Iris pigment epithelial cell (primary cell): ENCODE measurements around the gene TMEM59.
"Not testable (repeated sequence)": the region's sequence is repeated elsewhere in the genome, so short reads cannot be mapped to it uniquely, and the experiment has no call there.

Experiments used
- DNase-seq: peaks from one replicate; pipeline ENCODE4 v3.0.0-alpha.2; 2011; ENCODE audit warnings: low read depth

Gene TMEM59

DNA sequence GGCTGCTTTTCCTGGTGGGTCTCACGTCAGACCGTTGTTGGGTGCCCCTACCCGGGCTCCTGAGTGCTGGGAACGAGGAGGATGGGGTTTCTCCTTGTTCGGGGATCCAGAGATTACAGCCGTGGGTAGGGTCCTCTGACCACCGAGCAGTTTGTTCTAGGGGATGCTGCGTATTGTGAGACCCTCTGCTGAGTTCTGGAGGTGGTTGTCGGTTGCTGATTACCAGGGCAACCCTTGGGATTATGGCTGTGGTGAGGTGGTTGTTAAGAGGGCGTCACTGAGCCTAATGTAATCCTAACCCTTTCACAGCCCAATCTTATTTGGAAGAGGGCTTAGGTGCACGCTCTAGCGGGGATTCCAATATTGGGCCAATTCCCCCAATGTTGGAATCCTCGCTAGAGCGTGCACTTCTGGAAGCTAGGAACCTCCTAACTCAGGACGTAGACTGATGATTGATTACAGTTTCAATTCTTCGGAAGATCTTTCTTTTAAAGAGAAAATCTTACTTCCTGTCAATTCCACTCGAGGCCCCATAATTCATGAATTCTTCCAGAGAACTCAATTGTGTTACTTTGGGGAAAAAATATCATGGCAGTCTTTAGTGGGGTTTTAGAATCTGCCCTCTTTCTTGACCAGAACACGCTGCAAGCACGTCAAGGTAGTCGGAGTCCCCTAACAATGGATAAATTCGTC, 887 bp upstream of the TMEM59 start:
- DNase-seq: peak; percentile 23

DNA sequence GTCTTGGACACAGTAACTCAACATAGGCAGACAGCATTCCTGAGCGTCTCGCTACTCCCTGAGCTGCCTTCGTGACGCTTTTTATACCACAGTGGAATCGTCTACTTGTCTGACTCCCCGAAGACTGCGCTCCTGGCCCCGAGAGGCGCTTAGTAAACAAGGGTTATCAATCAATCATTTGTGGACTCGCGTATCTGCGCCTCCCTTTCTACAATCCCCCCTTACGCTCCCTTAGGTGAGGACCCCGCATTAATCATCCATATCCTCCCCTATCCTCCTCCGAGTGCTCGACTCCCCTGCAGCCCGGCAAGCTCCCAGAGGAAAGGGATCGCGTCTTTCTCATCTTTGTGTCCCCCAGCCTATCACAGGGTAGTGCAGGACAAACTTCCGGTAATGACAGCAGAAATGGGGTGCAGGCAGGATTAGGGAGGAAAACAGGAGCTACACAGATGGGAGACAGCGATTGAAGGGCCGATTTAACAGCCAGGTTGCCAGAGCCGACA, 522 bp downstream of the TMEM59 start:
- DNase-seq: peak; percentile 79

DNA sequence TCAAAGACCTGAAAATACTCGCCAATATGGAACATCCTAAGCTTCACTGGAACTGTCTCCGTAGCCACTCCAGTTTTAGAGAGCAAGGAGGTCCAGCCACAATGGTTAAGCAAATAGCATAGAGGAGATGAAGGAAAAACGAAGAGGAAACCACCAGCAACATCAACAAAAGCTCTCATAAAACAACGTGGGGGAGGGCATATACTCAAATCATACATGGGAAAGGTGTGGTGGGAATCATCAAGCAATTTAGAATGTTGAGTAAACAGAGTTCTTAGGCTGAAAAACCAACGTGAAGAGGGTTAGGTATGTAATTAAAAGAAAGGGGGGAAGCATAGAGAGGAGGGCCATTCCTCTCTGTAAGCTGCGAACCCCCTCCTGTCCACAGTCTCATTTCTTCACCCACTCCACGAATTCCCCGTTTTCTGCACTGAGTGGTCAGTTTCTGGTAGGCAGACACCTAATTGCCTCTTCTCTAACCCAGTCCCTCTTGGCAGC, 1.0 kb downstream of the TMEM59 start:
- DNase-seq: no peak

DNA sequence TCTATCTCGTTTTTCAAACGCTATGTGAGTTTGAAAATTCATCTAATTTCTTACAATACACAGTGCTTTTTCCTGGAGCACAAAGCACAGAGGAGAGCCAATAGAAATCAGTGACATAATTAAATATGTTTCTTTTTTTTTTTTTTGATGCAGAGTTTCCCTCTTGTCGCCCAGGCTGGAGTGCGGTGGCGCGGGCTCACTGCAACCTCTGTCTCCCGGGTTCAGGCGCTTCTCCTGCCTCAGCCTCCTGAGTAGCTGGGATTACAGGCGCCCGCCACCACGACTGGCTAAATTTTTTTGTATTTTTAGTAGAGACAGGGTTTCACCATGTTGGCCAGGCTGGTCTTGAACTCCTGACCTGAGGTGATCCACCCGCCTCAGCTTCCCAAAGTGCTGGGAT, 2.6 kb downstream of the TMEM59 start:
- not testable (repeated sequence) for DNase-seq

DNA sequence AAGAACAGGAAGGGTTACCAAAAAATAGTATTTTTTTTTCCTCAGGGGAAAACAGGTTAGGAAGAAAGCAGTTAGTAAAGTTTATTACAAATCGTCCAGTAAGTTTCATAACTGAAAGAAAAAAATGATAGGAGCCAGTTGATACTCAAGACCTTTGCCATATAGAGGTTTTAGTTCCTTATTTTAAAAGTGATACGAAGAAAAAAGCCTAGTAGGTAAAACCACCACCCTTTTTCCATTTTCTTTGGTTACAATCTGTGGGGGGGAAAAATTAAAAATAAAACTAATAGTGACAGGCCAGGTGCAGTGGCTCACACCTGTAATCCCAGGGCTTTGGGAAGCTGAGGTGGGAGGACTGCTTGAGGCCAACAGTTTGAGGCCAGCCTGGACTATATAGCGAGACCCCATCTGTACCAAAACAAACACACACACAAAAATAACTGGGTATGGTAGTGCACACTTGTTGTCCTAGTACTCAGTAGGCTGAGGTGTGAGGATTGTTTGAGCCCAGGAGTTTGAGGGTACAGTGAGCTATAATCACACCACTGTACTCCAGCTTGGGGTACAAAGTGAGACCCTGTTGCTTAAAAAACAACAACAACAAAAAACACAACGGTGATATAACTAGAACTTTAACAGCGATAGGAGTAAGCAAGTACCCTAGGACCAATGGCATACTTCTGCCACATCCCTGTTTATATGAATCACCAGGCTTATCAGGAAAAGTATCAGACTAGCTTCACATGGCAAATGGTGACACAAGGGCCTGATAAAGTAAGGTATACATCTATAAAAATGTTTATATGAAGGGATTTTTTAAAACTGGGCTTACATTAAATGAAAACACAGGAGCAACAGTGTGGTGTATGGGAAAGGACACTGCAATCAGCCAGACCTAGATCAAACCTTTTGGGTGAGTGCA, 5.4 kb downstream of the TMEM59 start:
- peak; percentile 36 for DNase-seq

DNA sequence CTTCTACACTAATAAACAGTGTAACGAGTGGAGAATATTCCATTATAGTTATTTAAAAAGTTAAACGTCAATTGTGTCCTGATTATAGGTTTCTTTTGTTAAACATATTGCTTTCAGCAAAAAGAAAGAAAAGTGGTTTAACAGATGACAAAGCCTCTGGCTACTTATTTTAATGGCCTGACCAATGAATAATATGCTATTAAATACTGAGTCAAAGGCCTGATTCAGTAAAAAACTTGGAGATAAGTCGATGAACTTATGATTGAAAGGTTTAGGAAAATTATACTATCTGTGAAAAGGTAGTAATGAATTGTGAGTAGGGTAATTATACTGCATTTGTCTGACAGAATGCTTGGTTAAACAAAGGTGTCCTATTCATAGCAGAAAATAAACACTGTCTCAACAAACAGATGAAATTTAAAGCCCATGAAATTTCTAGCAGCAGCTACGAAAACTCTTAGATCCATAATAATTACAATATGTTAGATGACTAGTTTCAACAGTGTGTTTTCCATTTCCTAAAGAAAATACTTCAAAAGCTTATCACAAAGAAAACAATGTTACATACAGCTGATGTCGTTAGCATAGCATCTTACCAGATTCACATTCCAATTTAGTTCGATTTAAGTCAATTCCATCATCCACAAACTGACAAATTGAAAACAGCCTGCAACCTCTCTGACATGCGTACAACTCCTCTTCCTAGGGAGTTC, 6.2 kb downstream of the TMEM59 start:
- no peak for DNase-seq

DNA sequence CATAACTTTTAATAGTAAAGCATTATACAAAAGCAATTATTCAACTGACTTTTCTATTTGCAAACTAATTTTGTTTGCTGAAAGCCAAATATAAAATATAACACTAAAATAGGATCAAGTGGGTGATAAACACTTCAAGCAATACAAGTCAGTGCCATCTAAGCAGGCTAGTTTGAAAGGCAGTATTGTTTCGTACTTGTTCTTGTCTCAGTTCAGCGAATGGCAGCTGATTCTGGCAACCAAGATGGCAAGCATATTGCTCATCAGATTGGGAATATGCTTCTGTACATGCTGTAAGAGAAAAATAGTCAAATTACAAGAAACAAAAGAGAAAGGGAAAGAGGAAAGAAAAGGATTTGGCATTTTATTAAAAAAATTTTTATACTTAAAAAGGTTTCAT, 7.5 kb downstream of the TMEM59 start:
- no peak for DNase-seq

DNA sequence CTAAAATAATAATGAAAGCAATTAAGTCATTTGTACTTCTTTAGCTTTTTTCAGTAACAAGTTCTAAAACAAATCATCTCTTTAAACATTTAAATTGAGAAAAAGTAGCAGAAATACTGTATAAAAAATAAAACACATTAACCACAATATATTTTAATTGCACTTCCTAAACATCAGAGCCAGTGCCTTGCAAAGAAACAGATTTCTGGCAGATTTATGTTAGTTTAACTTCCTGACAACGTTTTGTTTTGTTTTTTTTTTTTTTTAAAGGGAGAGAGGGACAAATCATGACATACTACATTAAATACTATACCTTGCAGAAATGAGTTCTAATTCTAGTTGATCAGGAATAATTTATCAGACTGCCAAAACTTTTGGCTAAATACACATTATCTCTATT, 11.2 kb downstream of the TMEM59 start:
- DNase-seq: no peak

DNA sequence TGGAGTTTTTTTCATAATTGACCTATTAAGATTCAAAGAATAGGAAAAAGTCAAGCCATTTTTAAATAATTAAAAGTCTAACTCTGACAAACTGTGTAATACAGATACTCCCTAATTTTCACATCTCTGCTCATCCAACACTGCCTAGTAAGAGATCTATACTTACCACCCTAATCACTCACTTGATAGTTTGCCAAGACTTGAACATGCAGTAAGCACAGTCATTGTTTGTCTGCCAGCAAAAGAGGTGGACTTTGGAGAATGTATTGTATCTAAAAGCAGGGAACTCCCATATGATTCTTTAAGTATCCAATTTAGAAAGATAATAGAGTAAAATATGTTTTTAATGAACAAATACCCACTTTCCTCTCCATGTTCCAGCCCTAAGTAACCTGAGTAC, 15.5 kb downstream of the TMEM59 start:
- DNase-seq: peak; percentile 70

DNA sequence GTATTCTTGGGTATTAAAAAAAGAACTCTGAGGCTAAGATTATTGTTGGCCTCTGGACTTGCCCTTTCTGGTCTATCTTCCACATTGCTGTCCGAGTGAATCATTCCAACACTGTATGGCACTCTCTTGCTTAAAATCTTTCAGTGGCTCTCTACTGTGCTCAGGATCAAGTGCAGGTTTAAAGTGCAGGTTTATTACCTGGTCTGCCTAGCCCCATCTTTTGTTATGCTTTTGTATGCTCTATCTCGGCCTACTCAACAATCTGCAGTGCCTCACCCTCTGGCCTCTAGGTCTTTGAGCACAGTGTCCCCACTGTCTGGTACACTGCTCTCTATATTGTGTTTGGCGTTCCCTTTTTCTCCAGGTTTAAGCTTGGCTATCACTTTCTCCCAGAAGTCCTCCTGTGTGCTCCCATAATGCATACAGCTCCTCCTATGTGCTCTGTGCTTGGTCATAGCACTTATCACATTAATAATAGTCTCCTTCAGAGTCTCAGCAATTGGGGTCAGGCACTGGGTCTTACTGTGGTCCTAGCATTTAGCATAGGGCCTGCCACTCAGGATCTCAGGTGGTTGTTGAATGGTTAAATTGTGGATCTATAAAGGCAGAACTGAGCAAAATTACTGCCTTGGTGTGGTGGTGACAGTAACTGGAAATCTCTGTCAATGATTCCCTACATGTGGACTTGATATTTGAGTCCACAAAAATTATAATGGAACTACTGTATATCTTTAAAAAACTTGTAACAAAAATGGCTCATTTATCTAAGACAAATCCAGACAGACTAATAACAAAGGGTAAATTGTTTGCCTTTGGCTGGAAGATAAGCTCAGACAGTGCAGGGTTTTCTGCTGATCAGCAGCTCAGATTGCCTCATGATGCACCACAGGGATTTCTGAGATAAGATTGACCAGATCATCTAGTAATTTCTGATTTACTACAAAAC, 24.4 kb downstream of the TMEM59 start:
- DNase-seq: peak; percentile 58

DNA sequence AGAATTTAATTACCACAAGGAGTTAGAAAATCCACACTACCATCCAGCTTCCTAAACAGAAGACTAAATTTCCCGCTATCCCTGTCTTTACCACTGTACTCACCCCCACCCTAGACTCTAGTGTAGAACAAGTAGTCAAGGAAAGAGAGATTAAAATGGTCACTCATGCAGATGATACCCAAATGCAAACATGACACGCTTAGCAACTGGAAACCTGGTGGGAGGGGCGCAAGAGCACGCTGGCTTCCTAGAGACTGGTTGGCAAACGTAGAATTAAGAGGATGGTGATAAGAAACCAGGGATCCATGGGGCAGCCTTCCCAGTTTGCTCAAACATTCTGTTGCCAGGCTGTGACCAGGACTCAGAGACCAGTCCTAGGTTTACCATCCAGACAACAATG, 25.2 kb downstream of the TMEM59 start:
- DNase-seq: no peak

DNA sequence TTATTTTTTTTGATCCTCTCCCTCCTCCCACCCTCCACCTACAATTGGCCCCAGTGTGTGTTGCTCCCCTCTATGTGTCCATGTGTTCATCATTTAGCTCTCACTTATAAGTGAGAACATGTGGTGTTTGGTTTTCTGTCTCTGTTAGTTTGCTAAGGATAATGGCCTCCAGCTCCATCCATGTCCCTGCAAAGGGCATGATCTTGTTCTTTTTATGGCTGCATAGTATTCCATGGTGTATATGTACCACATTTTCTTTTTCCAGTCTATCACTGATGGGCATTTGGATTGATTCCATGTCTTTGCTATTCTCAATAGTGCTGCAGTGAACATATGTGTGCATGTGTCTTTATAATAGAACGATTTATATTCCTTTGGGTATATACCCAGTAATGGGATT, 28.2 kb downstream of the TMEM59 start:
- not testable (repeated sequence) for DNase-seq

DNA sequence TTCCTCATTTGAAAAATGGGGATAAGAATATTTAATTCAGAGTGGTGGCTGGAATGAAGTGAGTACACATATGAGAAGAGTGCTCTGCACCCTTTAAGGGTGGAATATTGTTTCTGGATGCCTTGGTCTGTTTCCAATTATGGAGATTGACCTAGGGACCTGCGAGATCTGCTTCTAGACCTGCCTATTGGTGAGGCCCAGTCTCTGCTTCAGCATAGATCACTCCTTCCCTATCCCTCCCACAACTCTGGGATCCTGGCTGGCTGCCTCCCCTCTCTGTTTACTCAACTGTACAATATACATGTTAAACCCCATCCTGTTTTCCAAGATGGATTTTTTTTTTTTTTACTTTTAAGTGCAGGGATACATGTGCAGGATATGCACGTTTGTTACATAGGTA, 28.6 kb downstream of the TMEM59 start:
- DNase-seq: no peak

DNA sequence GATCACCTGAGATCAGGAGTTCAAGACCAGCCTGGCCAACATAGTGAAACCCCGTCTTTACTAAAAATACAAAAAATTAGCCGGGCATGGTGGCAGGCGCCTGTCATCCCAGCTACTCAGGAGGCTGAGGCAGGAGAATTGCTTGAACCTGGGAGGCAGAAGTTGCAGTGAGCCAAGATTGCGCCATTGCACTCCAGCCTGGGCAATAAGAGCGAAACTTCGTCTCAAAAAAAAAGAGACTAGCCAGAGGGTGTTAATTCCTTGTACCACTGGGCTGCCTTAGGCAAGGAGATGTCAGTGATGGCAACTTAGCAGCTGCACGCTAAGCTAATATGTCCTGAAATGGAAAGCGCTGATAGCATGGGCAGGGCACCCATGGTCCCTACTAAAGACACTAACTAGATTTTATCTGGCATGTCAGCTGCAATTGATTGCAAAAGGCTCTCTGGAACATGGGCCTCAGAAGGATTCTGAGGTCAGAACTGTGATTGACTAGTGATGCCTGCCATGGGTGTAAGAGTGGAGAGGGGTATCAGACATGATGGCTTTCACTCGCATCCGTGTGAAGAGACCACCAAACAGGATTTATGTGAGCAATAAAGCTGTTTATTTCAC, 33.3 kb downstream of the TMEM59 start:
- DNase-seq: not testable (repeated sequence)

DNA sequence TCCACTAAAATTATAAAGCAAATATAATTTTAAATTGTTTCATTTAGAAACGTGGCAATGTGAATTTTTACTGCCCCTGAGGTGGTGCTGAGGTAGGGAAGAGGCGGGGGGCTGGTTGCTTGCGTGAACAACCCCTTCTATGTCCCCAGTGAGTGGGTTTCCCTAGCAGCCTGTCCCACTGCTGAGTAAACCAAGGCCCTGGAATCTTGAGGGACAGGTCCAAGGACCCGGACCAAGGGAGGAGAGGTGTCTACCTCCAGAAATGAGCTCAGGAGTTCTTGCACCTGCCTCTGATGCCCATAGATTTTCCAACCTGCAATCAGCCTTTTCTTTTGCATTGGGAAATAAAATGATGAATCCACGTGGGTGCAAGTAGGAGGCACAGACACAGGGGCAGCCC, 34.4 kb downstream of the TMEM59 start:
- DNase-seq: no peak

DNA sequence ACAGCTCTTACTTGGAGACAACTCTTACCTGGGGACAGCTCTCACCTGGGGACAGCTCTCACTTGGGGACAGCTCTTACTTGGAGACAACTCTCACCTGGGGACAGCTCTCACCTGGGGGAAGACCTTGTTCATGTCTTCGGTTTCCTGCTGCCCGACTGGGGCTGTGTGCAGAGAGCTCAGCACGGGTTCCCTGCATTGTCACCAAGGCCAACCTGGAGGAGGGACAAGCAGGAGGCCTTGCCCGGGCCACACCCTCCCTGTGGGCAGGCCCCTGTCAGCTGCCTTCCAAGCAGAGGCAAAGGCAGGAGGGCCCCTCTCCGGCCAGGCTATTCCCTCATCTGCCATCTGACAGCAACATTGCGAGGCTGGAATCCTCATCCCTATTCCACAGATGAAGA, 35.0 kb downstream of the TMEM59 start, which contains the start of gene LDLRAD1:
Gene LDLRAD1, minus strand, starts transcription at position 208 of the 400 bp plus-strand sequence. Its CDS starts 74 bp downstream, at position 134.
- DNase-seq: no peak

DNA sequence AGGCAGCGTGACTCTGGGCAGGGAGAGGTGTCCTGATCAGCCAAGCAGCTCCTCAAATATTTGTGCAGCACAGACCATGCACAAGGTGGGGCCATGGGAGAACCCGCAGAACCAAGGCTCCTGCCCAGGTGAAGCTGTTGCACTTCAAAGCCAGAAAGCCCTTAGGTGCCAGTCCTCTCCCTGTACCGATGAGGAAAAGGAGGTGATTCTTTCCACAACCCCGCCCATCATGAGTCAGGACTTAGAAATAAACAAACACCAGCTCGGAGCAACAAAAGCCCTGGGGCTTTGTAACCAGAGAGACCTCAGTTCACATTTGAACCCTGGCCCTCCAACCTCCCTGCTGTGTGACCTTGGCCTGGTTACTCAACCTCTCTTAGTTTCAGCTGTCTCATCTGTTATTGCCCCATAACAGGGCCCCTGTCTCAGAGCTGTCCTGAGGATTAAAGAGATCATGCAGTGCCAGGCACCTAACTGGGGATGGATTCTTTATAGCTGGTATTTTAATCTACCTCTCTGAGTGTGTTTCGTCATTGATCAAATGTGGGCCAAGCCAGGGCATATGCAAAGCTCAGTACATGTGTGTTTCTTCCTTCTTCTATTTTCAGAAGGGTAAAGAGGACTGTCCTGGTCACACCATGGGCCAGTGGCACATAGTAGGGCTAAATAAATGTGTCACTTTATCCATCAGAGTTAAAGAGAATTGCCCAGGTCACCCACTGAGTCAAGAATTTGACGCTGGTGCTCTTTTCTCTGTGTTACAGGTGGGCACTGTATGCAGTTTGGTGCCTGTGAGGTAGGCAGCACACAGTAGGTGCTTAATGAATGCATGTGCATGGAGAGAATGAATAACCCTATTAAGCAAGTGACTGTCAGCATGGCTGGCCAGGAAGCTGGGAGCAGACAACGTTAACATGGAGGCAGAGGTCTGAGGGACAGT, 36.4 kb downstream of the TMEM59 start:
- peak; percentile 78 for DNase-seq

DNA sequence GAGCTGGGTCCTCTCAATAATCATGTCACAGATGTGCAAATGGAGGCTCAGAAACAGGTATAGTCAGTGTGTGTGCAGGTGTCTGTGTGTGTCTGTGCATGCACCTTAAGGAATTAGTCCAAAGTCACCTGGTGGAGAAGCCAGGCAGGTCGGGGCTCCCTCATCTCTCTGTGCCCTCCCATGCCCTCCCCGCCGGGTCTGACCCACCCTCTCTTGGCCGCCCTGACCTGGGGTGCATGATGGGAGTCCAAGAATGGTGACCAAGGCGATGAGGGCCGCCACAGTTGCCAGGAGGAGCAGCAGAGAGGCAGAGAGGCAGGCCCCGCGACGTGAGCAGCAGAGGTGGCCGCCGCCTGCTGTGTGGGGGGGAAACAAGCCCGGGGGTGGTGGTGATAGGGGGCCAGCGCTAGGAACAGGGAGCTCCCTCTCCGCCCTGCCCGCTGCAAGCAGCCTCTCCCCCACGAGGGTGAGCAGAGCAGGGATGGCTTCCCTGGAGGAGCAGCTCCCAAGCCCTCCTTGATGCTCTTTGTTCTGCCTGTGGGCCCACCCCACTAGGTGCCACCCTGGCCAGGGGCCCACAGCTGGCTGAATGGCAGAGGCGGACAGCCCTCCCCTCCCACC, 38.9 kb downstream of the TMEM59 start:
- DNase-seq: no peak
